DMS153 treated with DMSO at 0.1 percent for 48 hours (cell line): Measurements from ENCODE around the gene ELFN2.
"Not testable (repeated sequence)": the region's sequence is repeated elsewhere in the genome, so short reads cannot be mapped to it uniquely, and the experiment has no call there.

Experiments used
- DNase-seq: peaks from one replicate; lab custom pipeline; 2025; ENCODE audit not compliant: unreplicated experiment; lab: John Stamatoyannopoulos, UW

ELFN2 gene, protein sequence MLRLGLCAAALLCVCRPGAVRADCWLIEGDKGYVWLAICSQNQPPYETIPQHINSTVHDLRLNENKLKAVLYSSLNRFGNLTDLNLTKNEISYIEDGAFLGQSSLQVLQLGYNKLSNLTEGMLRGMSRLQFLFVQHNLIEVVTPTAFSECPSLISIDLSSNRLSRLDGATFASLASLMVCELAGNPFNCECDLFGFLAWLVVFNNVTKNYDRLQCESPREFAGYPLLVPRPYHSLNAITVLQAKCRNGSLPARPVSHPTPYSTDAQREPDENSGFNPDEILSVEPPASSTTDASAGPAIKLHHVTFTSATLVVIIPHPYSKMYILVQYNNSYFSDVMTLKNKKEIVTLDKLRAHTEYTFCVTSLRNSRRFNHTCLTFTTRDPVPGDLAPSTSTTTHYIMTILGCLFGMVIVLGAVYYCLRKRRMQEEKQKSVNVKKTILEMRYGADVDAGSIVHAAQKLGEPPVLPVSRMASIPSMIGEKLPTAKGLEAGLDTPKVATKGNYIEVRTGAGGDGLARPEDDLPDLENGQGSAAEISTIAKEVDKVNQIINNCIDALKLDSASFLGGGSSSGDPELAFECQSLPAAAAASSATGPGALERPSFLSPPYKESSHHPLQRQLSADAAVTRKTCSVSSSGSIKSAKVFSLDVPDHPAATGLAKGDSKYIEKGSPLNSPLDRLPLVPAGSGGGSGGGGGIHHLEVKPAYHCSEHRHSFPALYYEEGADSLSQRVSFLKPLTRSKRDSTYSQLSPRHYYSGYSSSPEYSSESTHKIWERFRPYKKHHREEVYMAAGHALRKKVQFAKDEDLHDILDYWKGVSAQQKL

GRCh38 chr22:37427135-37427710 lies at the start of gene ELFN2:
ELFN2 (minus strand) TSS chr22:37427479; CDS start chr22:37375534, 51,945 bp downstream.
- DNase-seq: no peak

GRCh38 chr22:37476389-37477329 lies 49.4 kb upstream of the ELFN2 start:
- no peak for DNase-seq

DNA sequence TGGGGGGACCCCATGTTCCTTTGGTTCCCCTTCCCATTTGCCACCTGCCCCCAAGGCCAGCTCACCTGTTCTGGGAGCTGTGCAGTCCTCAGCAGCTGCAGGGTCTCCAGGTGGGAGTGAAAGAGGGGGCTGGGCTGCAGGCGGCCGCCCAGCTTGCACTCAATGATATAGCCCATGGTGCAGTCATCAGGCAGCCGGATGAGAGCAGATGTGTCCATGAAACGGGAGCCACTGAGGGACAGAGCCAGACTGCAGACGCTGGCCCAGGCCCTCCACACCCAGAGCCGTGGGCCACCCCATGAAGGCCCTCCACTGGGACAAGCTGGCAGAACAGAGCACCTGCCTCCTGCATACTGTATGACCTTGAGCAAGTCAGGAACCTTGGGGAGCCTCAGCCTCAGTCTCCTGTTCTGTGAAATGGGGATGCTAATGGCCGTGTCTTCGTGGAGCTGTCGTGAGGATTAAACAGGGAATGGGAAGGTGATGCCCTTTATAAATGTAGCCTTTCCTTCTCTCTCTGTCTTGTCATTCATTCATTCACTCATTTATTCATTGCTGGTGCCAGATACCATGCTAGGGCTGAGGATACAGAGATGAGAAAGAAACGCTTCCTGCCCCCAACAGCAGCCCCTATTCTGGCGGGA lies 47.3 kb upstream of the ELFN2 start:
- no peak for DNase-seq

DNA sequence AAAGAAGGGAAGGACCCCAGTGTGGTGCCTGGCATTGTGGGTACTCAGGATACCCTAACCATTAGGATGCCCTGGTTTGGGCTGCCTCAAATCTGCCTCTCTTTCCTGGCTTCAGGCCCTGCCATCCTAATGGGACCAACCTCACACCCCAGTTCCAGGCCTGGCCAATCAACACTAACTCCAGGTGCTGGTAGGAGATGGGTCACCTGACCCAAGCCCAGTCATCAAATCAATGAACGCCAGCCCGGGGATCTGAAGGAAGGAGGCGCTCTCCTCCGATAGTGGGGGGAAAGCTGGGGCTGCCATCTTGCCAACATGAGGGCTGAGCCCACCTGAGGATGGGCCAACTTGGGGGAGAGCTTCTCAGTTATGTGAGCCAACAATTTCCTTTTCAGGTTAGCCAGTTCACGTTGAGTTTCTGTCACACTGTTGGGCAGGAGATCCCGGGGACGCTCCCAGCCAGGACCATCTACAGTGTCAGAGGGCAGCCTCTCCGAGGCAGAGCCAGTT lies 46.2 kb upstream of the ELFN2 start:
- no peak for DNase-seq

- peak; percentile 26 for DNase-seq
These were observed 45.2 kb upstream of the ELFN2 start for GRCh38 chr22:37472418-37473006.

DNA sequence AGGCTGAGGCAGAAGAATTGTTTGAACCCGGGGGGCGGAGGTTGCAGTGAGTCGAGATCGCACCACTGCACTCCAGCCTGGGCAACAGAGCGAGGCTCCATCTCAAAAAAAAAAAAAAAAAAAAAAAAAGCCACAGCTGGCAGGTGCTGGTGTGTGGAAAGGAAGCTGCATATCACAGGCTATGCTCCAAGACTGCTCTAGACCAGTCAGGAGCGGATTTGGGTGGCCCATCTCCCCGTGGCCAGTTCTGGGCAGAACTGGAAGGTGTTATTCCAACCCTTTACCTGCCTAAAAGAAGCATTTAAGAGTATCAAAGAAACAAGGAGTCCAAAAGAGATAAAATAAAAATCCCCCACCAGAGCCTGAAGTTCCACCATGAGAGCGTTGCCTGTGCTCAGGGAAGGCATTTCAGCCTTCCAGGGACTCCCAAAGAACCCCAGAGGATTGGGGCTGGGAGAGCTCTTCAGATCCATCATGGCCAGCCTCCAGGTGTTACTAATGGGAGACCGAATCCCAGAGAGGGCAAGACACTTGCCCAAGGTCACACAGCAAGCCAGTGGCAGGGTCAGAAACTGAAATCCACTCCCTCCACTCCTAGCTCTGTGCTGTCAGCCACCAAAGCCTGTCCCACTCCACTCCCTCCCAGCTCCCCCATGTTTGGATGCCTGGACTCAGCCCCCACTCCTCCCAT lies 44.6 kb upstream of the ELFN2 start:
- no peak for DNase-seq

- no peak for DNase-seq
These were observed 42.8 kb upstream of the ELFN2 start for GRCh38 chr22:37470087-37470445.

GRCh38 chr22:37469416-37470086 lies 42.3 kb upstream of the ELFN2 start:
- no peak for DNase-seq

GRCh38 chr22:37468201-37468695 lies 41.0 kb upstream of the ELFN2 start:
- DNase-seq: not testable (repeated sequence)

DNA sequence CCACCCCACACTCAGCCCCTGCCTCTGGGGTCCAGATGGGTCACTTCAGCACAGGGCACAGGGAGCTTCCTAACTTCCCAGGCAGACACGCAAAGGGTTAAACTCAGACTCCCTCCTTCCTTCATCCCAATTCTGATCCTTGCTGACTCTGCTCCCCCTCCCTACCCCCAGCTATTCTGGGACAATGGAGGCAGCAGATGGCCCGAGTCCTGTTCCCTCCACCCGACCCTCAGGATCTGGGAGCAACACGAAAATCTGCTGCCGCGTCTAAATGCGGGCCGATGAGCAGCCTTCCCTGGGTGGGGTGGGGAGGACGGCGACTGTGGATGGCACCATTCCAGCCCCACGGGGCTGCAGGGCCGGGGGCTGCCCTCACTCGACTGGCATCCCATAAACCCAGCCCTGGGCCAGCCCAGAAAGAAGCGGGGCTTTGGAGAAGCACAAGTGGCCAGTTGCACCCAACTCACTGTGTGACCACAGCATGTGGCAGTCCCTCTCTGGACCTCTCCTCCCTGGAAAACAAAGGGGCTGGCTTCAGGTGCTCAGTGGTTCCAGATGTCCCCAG lies 40.2 kb upstream of the ELFN2 start:
- DNase-seq: no peak

DNA sequence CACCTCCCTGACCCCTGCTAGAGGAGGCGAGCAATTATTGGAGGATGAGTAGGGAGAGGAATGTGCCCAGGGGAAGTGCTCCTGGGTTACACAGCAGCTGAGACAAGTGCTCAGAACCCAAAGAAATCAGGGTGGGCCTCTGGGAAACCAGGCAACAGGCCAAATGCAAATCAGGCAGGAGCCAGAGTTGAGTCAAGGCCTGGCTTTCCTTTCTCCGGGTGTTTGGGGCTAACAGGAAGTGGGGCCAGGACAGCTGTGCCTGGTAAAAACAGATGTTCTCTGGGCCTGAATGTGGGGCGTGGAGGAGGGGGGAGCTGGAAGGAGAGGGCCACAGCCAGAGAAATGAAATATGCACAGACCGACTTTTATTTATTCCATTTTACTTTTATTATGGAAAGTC lies 36.9 kb upstream of the ELFN2 start:
- DNase-seq: no peak

DNA sequence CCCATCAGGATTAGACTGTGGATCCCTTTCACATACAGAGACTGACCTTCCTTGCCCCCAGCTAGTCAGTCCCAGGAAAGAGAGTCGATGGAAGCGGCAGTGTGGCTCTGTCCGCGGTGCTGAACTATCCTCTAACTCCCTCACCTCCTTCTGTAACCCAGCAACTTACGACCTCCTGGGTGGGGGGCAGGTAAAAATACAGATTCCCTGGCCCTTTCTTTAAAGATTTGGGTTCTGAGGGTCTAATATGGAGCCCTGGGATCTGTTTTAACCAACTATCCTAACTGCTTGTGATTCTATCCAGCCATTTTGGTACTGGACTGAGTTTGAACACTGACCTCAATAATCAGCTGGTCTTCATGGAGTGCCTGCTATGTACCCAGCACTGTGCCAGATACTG lies 35.7 kb upstream of the ELFN2 start:
- DNase-seq: no peak

DNA sequence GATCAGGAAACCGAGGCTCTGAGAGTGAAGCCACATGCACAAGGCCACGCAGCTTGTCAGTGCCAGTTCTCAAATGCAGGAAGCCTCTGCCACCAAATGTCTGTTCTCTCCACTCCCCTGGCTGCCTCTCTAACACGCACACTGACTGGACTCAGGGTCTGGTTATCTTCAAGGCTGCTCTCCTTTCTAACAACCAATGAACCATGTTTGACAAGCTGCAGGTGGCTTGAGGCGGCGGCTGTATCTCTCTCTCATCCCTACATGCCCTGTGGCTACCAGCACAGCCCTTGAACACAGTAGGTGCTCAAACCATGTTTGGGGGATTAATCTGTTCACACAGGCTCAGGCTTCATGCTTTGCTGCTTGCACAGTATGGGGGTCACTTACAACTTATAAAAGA lies 35.2 kb upstream of the ELFN2 start:
- DNase-seq: no peak

- no peak for DNase-seq
These were observed 34.7 kb upstream of the ELFN2 start for GRCh38 chr22:37461961-37462360.

DNA sequence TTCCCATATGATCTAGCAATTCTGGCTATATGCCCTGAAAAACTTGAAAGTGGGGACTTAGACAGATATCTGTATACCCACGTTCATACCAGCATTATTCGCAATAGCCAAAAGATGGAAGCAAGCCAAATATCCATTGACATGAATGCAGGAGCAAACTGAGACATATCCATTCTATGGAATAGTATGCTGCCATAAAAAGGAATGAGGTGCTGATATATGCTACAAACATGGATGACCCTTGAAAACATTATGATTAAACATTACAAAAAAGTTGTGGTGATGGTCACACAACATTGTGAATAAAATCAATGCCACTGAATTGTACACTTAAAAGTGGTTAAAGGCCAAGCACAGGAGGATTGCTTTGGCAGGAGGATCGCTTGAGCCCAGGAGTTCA lies 33.4 kb upstream of the ELFN2 start:
- DNase-seq: no peak

DNA sequence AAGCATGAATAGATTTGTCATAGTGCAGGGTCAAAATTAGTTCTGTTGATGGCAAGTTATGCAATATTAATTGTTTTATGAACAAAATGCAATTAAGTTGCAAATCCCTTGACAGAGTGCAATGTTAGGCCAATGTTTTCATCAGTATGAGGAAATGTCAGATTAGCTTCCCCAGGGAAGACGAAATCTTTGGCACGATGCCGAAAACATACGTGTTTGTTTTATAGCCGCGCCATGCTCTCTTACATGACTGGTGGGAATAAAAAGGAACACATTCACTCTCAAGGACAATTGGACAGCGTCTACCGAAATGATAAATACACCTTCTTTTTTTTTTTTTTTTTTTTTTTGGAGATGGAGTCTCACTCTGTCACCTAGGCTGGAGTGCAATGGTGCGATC lies 31.9 kb upstream of the ELFN2 start:
- DNase-seq: peak; percentile 67

DNA sequence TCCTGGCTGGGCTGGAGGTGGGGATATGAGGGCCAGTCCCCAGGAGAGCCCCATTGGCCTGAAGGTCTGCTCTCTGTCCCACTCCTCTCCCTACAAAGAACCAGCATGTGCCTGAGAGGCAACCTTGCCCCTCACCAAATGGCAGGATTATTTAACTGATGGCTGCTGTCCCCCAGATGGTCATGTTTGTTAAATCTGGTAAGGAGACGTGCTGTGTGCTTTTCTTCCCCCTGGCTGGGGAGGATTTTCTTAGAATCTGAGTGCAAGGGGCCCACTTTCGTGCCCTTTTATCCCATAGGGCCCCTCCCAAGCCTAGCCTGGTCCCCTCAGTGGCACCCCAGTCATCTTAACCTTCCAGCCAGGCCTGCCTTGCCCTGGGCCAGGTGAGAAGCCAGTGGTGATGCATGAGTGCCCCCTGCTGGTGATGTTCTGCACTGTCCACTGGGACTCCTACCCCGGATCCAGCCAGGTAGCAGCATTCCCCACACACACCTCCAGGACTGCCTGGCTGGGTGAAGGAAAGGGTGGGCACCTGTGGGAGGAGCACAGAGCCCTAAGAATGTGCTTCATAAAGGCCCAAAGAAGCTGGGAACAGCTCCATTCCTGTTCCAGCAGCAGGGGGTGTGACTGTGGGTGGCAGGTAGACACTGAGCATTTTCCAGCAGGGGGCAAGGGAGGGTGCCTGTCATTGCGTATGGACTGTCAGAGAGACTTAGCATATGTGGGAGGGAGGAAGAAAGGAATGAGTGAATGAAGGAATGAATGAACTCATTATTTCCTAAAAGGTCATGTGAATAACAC lies 30.0 kb upstream of the ELFN2 start:
- peak; percentile 48 for DNase-seq
